WERI-Rb-1 (cell line): ENCODE measurements around the gene IMMP2L.

Source experiments
- DNase-seq: peaks from one replicate; pipeline ENCODE4 v3.0.0-alpha.2; 2020
- H3K27ac ChIP-seq: fragments of 250-450 bp; sonication (Bioruptor Pico); 2 replicates; pipeline ENCODE4 v1.5.1; 2020; ENCODE audit warnings: mild to moderate bottlenecking, moderate library complexity
- H3K27me3 ChIP-seq: fragments of 250-450 bp; sonication (Bioruptor Pico); 2 replicates; pipeline ENCODE4 v1.5.1; 2021; ENCODE audit warnings: mild to moderate bottlenecking, low read depth, moderate library complexity; ENCODE audit not compliant: insufficient read depth, severe bottlenecking
- H3K36me3 ChIP-seq: fragments of 250-450 bp; sonication (Bioruptor Pico); 2 replicates; pipeline ENCODE4 v1.5.1; 2020; ENCODE audit warnings: mild to moderate bottlenecking, moderate library complexity
- H3K4me3 ChIP-seq: 2 replicates; pipeline ENCODE4 v1.5.1; 2011; ENCODE audit warnings: low read depth, mild to moderate bottlenecking, control low read depth, low read length
- H3K9me3 ChIP-seq: fragments of 250-450 bp; sonication (Bioruptor Pico); 2 replicates; pipeline ENCODE4 v1.5.1; 2021; ENCODE audit warnings: mild to moderate bottlenecking, moderate library complexity; ENCODE audit not compliant: severe bottlenecking
- TF ChIP-seq, protein P1 (sequence below): IDR thresholded peaks from 2 replicates; pipeline ENCODE4 v1.5.1; 2011; ENCODE audit warnings: low read depth, mild to moderate bottlenecking, control low read depth, inconsistent platforms, low read length

IMMP2L gene

DNA sequence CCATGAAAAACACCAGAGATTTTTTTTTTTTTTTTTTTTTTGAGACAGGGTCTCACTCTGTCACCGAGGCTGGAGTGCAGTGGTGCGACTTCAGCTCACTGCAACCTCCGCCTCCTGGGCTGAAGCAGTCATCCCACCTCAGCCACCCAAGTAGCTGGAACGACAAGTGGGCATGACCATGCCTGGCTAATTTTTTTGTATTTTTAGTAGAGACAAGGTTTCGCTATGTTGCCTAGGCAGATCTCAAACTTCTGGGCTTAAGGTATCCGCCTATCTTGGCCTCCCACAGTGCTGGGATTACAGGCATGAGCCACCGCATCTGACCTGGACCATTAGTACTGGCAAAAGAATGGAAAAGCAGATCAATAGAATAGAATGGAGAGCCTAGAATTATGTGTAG, 530.4 kb downstream of the IMMP2L start:
- DNase-seq, result no peak
- H3K9me3 ChIP-seq, result no peaks in the 10 kb centered on the region
- no peak overlapping the region for H3K27ac ChIP-seq
- H3K27me3 ChIP-seq, result no peaks in the 10 kb centered on the region
- H3K4me3 ChIP-seq, result no peak overlapping the region
- no peaks in the 10 kb centered on the region for H3K36me3 ChIP-seq
- TF ChIP-seq, protein P1, sequence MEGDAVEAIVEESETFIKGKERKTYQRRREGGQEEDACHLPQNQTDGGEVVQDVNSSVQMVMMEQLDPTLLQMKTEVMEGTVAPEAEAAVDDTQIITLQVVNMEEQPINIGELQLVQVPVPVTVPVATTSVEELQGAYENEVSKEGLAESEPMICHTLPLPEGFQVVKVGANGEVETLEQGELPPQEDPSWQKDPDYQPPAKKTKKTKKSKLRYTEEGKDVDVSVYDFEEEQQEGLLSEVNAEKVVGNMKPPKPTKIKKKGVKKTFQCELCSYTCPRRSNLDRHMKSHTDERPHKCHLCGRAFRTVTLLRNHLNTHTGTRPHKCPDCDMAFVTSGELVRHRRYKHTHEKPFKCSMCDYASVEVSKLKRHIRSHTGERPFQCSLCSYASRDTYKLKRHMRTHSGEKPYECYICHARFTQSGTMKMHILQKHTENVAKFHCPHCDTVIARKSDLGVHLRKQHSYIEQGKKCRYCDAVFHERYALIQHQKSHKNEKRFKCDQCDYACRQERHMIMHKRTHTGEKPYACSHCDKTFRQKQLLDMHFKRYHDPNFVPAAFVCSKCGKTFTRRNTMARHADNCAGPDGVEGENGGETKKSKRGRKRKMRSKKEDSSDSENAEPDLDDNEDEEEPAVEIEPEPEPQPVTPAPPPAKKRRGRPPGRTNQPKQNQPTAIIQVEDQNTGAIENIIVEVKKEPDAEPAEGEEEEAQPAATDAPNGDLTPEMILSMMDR, result no peak

DNA sequence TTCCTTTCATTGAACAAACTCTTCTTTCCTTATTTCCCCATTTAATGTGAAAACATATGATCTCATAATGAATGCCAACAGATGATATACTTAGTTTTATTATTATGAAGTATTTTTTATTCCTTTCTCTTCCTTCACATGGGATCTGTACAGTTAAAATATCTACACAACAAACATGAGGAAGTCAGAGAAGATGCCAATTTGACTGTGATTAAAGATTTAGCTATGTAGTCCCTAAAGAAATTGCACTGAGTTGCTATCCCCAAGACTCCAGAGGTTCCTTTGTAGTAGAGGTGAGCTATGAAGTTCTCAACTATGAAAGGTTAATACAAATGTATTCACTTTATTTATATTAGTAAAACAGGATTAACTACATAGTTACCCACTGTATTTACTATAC, 532.0 kb downstream of the IMMP2L start:
- DNase-seq, result no peak
- TF ChIP-seq, protein P1, result no peak
- Histone ChIP-seq H3K27me3 (no peaks in the 10 kb centered on the region), H3K27ac (no peak overlapping the region), H3K4me3 (no peak overlapping the region), H3K36me3 (no peaks in the 10 kb centered on the region), H3K9me3 (no peaks in the 10 kb centered on the region)

DNA sequence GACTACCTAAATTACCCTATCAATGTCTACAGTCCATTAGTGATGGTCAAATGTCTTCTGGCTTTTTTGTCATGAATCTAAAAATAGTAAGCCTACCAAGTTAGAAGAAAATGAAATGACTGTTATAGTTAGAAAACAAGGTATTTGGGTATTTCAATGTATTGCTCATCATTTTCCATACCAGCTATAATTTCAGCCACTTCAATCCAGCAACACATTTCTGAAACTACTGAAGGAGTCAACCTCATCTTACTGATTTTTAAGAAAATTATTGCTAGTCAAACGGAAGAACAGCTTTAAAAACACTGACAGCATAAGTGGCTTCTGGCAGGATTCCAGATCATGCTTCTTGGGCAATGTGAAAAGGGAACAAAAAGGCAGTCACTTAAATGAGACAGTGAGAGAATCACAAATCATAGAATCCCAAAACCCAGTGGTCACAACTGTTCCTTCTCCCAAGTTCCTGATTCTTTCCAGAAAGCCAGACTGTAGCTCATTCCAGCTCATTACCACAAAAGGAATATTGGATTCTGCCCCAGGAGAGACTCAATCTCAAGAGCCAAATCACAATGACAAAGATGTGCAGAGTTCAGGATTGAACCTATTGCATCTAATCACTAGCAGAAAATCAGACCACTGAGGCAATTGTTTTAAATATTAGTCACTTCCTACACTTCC, 532.6 kb downstream of the IMMP2L start:
- TF ChIP-seq, protein P1, result no peak
- Histone ChIP-seq H3K27me3 (no peaks in the 10 kb centered on the region), H3K9me3 (no peaks in the 10 kb centered on the region), H3K4me3 (no peak overlapping the region), H3K36me3 (no peaks in the 10 kb centered on the region), H3K27ac (no peak overlapping the region)
- DNase-seq, result no peak

DNA sequence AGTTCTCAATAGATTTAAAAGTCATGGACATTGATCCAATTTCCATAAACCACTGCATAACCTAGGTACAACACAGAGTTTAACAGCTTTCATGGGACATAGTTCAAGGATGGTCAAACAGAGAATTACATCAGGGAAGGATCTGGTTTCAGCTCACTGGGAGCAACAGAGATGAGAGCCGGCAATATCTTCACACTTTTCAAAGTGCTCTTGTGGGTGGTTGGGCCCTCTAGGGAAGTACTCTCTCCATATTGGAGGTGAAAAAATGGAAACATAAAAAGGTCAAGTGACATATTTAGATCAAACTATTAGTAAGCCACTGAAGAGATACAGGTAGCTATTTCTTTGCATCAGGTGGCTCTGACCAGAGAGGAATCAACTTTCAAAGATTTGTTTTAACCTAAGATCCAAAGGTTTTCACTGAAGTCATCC, 533.1 kb downstream of the IMMP2L start:
- H3K27ac ChIP-seq, result no peak overlapping the region
- no peaks in the 10 kb centered on the region for H3K9me3 ChIP-seq
- no peaks in the 10 kb centered on the region for H3K36me3 ChIP-seq
- H3K27me3 ChIP-seq, result no peaks in the 10 kb centered on the region
- DNase-seq, result no peak
- no peak overlapping the region for H3K4me3 ChIP-seq
- TF ChIP-seq, protein P1, result no peak

DNA sequence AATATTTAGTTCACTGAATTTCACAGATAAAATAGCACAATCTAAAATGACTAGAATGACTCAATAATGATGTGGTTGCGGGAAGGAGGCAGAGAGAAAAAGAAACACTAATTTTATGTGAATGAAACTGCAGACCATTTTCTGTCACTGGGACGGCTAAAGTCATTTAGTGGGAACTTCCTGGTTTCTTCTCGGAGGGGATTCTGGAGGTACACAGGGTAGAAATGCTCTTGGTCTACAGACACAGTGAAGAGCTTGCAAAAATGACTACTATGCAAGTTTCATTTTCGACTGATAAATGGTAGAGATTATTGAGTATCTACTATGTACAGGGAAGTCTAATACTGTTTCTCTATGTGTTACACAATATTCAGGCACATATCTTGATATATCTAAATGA, 534.9 kb downstream of the IMMP2L start:
- H3K27ac ChIP-seq, result no peak overlapping the region
- H3K9me3 ChIP-seq, result no peaks in the 10 kb centered on the region
- TF ChIP-seq, protein P1, result no peak
- no peak overlapping the region for H3K4me3 ChIP-seq
- no peak for DNase-seq
- H3K36me3 ChIP-seq, result no peaks in the 10 kb centered on the region
- H3K27me3 ChIP-seq, result no peaks in the 10 kb centered on the region

DNA sequence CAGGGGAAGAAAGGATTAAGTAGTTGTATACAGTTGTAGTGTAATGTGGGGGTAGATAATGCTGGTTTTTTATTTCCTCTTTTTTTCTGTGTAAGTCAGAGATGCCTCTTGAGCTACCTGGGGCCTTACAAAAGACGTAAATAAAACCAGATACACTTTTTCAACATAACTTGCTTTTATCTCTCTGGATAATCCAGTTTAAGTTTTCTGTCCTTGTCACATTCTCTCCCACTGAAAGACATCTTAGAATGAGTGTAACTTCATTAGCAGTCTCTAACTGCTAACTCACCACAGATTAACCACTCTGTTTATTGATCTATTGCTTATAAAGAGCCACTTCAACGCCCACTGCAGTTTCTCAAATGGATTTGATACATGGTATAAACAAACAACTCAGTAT, 535.5 kb downstream of the IMMP2L start:
- DNase-seq, result no peak
- no peaks in the 10 kb centered on the region for H3K36me3 ChIP-seq
- no peak overlapping the region for H3K4me3 ChIP-seq
- H3K9me3 ChIP-seq, result no peaks in the 10 kb centered on the region
- no peaks in the 10 kb centered on the region for H3K27me3 ChIP-seq
- TF ChIP-seq, protein P1, result no peak
- H3K27ac ChIP-seq, result no peak overlapping the region
